H9 (cell line): ENCODE data around the gene TLX2. TPM values are rescaled to one million over a fixed set of nuclear protein-coding genes. Genes with fewer than 3 reads are reported as not detected.

Experiments
- DNase-seq: peaks from one replicate; pipeline ENCODE4 v3.0.0-alpha.2; 2017
- H2AFZ ChIP-seq: one replicate; pipeline ENCODE4 v1.6.1; 2013; ENCODE audit warnings: mild to moderate bottlenecking, low read length, control low read depth, moderate library complexity
- H2AK5ac ChIP-seq: 2 replicates; pipeline ENCODE4 v1.6.1; 2013; ENCODE audit warnings: low read length, control low read depth, mixed read lengths; ENCODE audit not compliant: insufficient read length
- H2BK120ac ChIP-seq: one replicate; pipeline ENCODE4 v1.6.1; 2013; ENCODE audit warnings: low read depth, mild to moderate bottlenecking, low read length, control low read depth, inconsistent platforms; ENCODE audit not compliant: poor library complexity, severe bottlenecking
- H2BK12ac ChIP-seq: 2 replicates; pipeline ENCODE4 v1.6.1; 2013; ENCODE audit warnings: low read length, control low read depth, mixed read lengths, low read depth; ENCODE audit not compliant: insufficient read length
- H2BK15ac ChIP-seq: 2 replicates; pipeline ENCODE4 v1.6.1; 2013; ENCODE audit warnings: low read depth, low read length, control low read depth
- H2BK20ac ChIP-seq: one replicate; pipeline ENCODE4 v1.6.1; 2013; ENCODE audit warnings: low read depth, mild to moderate bottlenecking, low read length, control low read depth, inconsistent platforms; ENCODE audit not compliant: poor library complexity, severe bottlenecking
- H2BK5ac ChIP-seq: 2 replicates; pipeline ENCODE4 v1.6.1; 2013; ENCODE audit warnings: low read length, control low read depth, mixed read lengths; ENCODE audit not compliant: insufficient read length
- H3K14ac ChIP-seq: 2 replicates; pipeline ENCODE4 v1.6.1; 2013; ENCODE audit warnings: low read length, control low read depth; ENCODE audit not compliant: insufficient read depth
- H3K18ac ChIP-seq: 2 replicates; pipeline ENCODE4 v1.6.1; 2013; ENCODE audit warnings: low read depth, mild to moderate bottlenecking, mixed read lengths, low read length, control low read depth; ENCODE audit not compliant: insufficient read length
- H3K23ac ChIP-seq: 2 replicates; pipeline ENCODE4 v1.6.1; 2013; ENCODE audit warnings: low read length, control low read depth, mixed read lengths, low read depth; ENCODE audit not compliant: insufficient read length
- H3K23me2 ChIP-seq: 2 replicates; pipeline ENCODE4 v1.6.1; 2013; ENCODE audit warnings: low read depth, mild to moderate bottlenecking, mixed read lengths, low read length, control low read depth; ENCODE audit not compliant: insufficient read length, poor library complexity, severe bottlenecking
- H3K27ac ChIP-seq: 2 replicates; pipeline ENCODE4 v1.5.1; 2013; ENCODE audit warnings: low read length, control low read depth, mixed read lengths, low read depth; ENCODE audit not compliant: insufficient read length
- H3K27me3 ChIP-seq: 2 replicates; pipeline ENCODE4 v1.6.1; 2013; ENCODE audit warnings: low read length, control low read depth, inconsistent platforms; ENCODE audit not compliant: insufficient read depth
- H3K4ac ChIP-seq: 2 replicates; pipeline ENCODE4 v1.6.1; 2013; ENCODE audit warnings: low read depth, mild to moderate bottlenecking, control low read depth, inconsistent platforms, low read length, moderate library complexity
- H3K4me1 ChIP-seq: 2 replicates; pipeline ENCODE4 v1.6.1; 2013; ENCODE audit warnings: low read length, control low read depth, inconsistent platforms; ENCODE audit not compliant: insufficient read depth
- H3K4me2 ChIP-seq: 2 replicates; pipeline ENCODE4 v1.6.1; 2013; ENCODE audit warnings: low read length, control low read depth, mixed read lengths; ENCODE audit not compliant: insufficient read length, insufficient read depth
- H3K56ac ChIP-seq: 2 replicates; pipeline ENCODE4 v1.6.1; 2013; ENCODE audit warnings: low read depth, mild to moderate bottlenecking, mixed read lengths, low read length, control low read depth; ENCODE audit not compliant: insufficient read length
- H3K79me1 ChIP-seq: 2 replicates; pipeline ENCODE4 v1.6.1; 2013; ENCODE audit warnings: low read depth, mild to moderate bottlenecking, moderate library complexity, low read length, control low read depth, inconsistent platforms; ENCODE audit not compliant: insufficient read depth, poor library complexity, severe bottlenecking
- H3K79me2 ChIP-seq: 2 replicates; pipeline ENCODE4 v1.6.1; 2013; ENCODE audit warnings: low read length, control low read depth, inconsistent platforms; ENCODE audit not compliant: insufficient read depth
- H3K9ac ChIP-seq: 2 replicates; pipeline ENCODE4 v1.6.1; 2013; ENCODE audit warnings: low read length, control low read depth, mixed read lengths; ENCODE audit not compliant: insufficient read length; ENCODE audit errors: extremely low read depth
- H3K9me3 ChIP-seq: one replicate; pipeline ENCODE4 v1.6.1; 2013; ENCODE audit warnings: low read depth, low read length, inconsistent platforms; ENCODE audit not compliant: control insufficient read depth
- H3T11ph ChIP-seq: one replicate; pipeline ENCODE4 v1.6.1; 2013; ENCODE audit warnings: mild to moderate bottlenecking, low read length, control low read depth, inconsistent platforms
- H4K20me1 ChIP-seq: one replicate; pipeline ENCODE4 v1.6.1; 2013; ENCODE audit not compliant: control insufficient read depth, insufficient read length, insufficient read depth
- H4K5ac ChIP-seq: 2 replicates; pipeline ENCODE4 v1.6.1; 2013; ENCODE audit warnings: low read depth, mild to moderate bottlenecking, mixed read lengths, low read length, control low read depth; ENCODE audit not compliant: insufficient read length
- H4K8ac ChIP-seq: replicated peaks from 2 replicates; pipeline ENCODE4 v1.6.1; 2013; ENCODE audit warnings: low read length, control low read depth, mixed read lengths, low read depth; ENCODE audit not compliant: insufficient read length
- H4K91ac ChIP-seq: 2 replicates; pipeline ENCODE4 v1.6.1; 2013; ENCODE audit warnings: low read depth, mild to moderate bottlenecking, moderate library complexity, mixed read lengths, low read length, control low read depth; ENCODE audit not compliant: insufficient read length
- H3K27ac Mint-ChIP-seq, 3 experiments: 2 replicates in 2 of 3; 3 replicates in 1 of 3; pipeline ENCODE4 v1.8.0; 2020 to 2021; ENCODE audit warnings: mixed read lengths in 3 of 3, mild to moderate bottlenecking in 1 of 3, moderate library complexity in 1 of 3
- H3K27me3 Mint-ChIP-seq: 2 replicates; pipeline ENCODE4 v1.8.0; 2021; ENCODE audit warnings: low read depth, mild to moderate bottlenecking, moderate library complexity, mixed read lengths
- H3K36me3 Mint-ChIP-seq, 3 experiments: 2 replicates in 2 of 3; 3 replicates in 1 of 3; pipeline ENCODE4 v1.8.0; 2020 to 2021; ENCODE audit warnings: low read depth in 3 of 3, mixed read lengths in 3 of 3; ENCODE audit not compliant: insufficient read depth in 1 of 3
- H3K4me1 Mint-ChIP-seq, 2 experiments: 2 replicates each; pipeline ENCODE4 v1.8.0; 2020; ENCODE audit warnings: mixed read lengths in 2 of 2
- H3K4me3 Mint-ChIP-seq, 2 experiments: 2 replicates in 1 of 2; 3 replicates in 1 of 2; pipeline ENCODE4 v1.8.0; 2020 to 2021; ENCODE audit warnings: mild to moderate bottlenecking in 2 of 2, mixed read lengths in 2 of 2, moderate library complexity in 1 of 2
- H3K9me3 Mint-ChIP-seq, 2 experiments: 2 replicates in 1 of 2; 3 replicates in 1 of 2; pipeline ENCODE4 v1.8.0; 2020; ENCODE audit warnings: mild to moderate bottlenecking in 2 of 2, mixed read lengths in 2 of 2, moderate library complexity in 1 of 2
- WGBS: extraction: QIAGEN DNeasy Blood & Tissue Kit; methylation state at CpG from one replicate; pipeline ENCODE4 v1.1.7; 2013; ENCODE audit warnings: missing lambda C conversion rate, low lambda C conversion rate, mixed read lengths; ENCODE audit not compliant: insufficient read length; ENCODE audit errors: extremely low coverage; 5-methylcytosine and 5-hydroxymethylcytosine counted together
- total RNA-seq: library from RNA; stranded (reverse); gene quantifications from 2 replicates; pipeline ENCODE4 v1.2.1, GENCODE V29; 2021
- TF ChIP-seq, protein P1 (sequence below): fragments of 200-600 bp; sonication (generic); conservative IDR thresholded peaks from 3 replicates; pipeline ENCODE4 v1.8.0; 2021; ENCODE audit warnings: antibody characterized with exemption, mild to moderate bottlenecking

Gene TLX2
- total RNA-seq, 1 experiment from 2014 or later: 0.20 TPM

DNA sequence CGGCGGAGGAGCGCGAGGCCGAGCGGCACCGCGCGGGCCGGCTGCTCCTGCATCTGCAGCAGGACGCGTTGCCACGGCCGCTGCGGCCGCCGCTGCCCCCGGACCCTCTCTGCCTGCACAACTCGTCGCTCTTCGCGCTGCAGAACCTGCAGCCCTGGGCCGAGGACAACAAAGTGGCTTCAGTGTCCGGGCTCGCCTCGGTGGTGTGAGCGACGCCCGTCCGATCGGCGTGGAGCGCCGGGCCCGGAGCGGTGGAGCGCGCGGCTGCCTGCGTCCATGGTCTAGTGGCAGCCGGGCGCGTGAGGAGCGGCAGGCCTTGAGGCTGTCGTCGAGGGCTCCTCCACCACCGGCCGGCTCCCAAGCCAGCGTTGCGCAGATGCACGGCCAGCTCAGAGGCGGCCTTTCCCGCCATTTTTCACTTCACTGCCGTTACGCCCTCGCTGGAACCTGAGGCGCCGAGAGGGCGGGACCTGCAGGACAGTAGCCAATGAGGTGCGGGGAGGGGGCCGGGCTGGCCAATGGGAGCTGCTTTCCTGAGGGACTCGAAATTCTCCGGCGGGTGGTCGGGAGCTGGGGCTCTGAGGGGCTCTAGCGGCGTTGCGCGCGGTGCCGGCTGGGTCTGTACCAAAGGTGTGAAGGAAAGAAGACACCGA, 1.9 kb downstream of the TLX2 start:
- no peak overlapping the region; the same call in 1 of the 2 replicates for H3K14ac ChIP-seq
- no CpG with 5 or more reads among the region's 72 CpGs for WGBS
- H4K20me1 ChIP-seq: no peaks in the 10 kb centered on the region
- no peak overlapping the region for H3K4ac ChIP-seq
- H3K36me3 Mint-ChIP-seq: peaks cover 5 to 8% (median 6%) of the 10 kb centered on the region in 3 experiments; a peak in 6 of 7 replicates
- H3K79me2 ChIP-seq: no peaks in the 10 kb centered on the region
- H3K23ac ChIP-seq: no peak overlapping the region
- H3T11ph ChIP-seq: no peak overlapping the region
- H4K91ac ChIP-seq: no peak overlapping the region
- no peak overlapping the region for H3K9ac ChIP-seq
- TF ChIP-seq, protein P1, sequence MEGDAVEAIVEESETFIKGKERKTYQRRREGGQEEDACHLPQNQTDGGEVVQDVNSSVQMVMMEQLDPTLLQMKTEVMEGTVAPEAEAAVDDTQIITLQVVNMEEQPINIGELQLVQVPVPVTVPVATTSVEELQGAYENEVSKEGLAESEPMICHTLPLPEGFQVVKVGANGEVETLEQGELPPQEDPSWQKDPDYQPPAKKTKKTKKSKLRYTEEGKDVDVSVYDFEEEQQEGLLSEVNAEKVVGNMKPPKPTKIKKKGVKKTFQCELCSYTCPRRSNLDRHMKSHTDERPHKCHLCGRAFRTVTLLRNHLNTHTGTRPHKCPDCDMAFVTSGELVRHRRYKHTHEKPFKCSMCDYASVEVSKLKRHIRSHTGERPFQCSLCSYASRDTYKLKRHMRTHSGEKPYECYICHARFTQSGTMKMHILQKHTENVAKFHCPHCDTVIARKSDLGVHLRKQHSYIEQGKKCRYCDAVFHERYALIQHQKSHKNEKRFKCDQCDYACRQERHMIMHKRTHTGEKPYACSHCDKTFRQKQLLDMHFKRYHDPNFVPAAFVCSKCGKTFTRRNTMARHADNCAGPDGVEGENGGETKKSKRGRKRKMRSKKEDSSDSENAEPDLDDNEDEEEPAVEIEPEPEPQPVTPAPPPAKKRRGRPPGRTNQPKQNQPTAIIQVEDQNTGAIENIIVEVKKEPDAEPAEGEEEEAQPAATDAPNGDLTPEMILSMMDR: no peak
- no peak overlapping the region for H2BK120ac ChIP-seq
- H4K5ac ChIP-seq: no peak overlapping the region
- peak overlapping the region; percentile 1 to 30; a peak in 1 of 5 replicates for H3K4me3 Mint-ChIP-seq
- H3K4me1 Mint-ChIP-seq: peaks cover 12 to 14% of the 10 kb centered on the region in 2 experiments
- peaks cover 13 to 17% of the 10 kb centered on the region in 2 experiments for H3K9me3 Mint-ChIP-seq
- H3K27ac ChIP-seq: no peak overlapping the region
- no peak overlapping the region for H2BK20ac ChIP-seq
- H2BK5ac ChIP-seq: no peak overlapping the region
- DNase-seq: peak; percentile 93
- H3K4me1 ChIP-seq: no peaks in the 10 kb centered on the region
- H4K8ac ChIP-seq: no peak overlapping the region
- H3K23me2 ChIP-seq: peaks cover 19% of the 10 kb centered on the region
- no peak overlapping the region for H3K56ac ChIP-seq
- H2BK15ac ChIP-seq: no peak overlapping the region; the same call in 1 of the 2 replicates
- H3K27me3 Mint-ChIP-seq: peaks cover 98% of the 10 kb centered on the region
- H3K27me3 ChIP-seq: peaks cover 82% of the 10 kb centered on the region
- no peak overlapping the region for H2AK5ac ChIP-seq
- peak overlapping the region; percentile 53 for H3K18ac ChIP-seq
- no peaks in the 10 kb centered on the region for H3K79me1 ChIP-seq
- H2BK12ac ChIP-seq: no peak overlapping the region
- no peak overlapping the region for H2AFZ ChIP-seq
- no peaks in the 10 kb centered on the region for H3K9me3 ChIP-seq
- H3K27ac Mint-ChIP-seq: no peak overlapping the region
- peak overlapping the region; percentile 49 for H3K4me2 ChIP-seq
